GM12878 (cell line): ENCODE results near the gene REG1A. TPM values are rescaled to one million over a fixed set of nuclear protein-coding genes. Genes with fewer than 3 reads are reported as not detected.

ENCODE experiments used
- ATAC-seq: fragments of 200-7000 bp; cut with Tn5 transposase; 3 replicates; pipeline ENCODE4 v1.9.1; 2020; ENCODE audit warnings: mild to moderate bottlenecking, moderate library complexity
- BruUV-seq: library from RNA; stranded (reverse); fragments of 400-500 nt; replicated peaks from 2 replicates; lab custom pipeline; 2021; lab: Mats Ljungman, UMichigan
- CTCF ChIA-PET: fragments of 300-600 bp; sonication (Branson Sonifier 250); formaldehyde crosslinking; extraction: SDS; loops from one replicate; lab custom pipeline; 2021; ENCODE audit warnings: inconsistent platforms; lab: Yijun Ruan, JAX
- POLR2A ChIA-PET: fragments of 350-600 bp; formaldehyde crosslinking; extraction: SDS; loops from one replicate; lab custom pipeline; 2021; ENCODE audit warnings: inconsistent platforms; lab: Charles Lee
- RAD21 ChIA-PET: fragments of 300-600 bp; sonication (Branson Sonifier 250); formaldehyde crosslinking; loops from one replicate; lab custom pipeline; 2023; ENCODE audit warnings: antibody characterized with exemption; ENCODE audit not compliant: unreplicated experiment; lab: Charles Lee
- SMC1A ChIA-PET: fragments of 300-600 bp; sonication (Branson Sonifier 250); formaldehyde crosslinking; loops from one replicate; lab custom pipeline; 2023; ENCODE audit not compliant: unreplicated experiment, uncharacterized antibody; lab: Charles Lee
- DNase-seq: peaks from one replicate; pipeline ENCODE4 v3.0.0-alpha.2; 2011; ENCODE audit warnings: low read depth, low spot score
- FAIRE-seq: peaks from 3 replicates; lab custom pipeline; 2011; peaks lifted over from hg19 to GRCh38; lab: Jason Lieb, UNC
- H2AFZ ChIP-seq: 2 replicates; pipeline ENCODE4 v1.6.0; 2011; ENCODE audit warnings: low read depth, low read length, control low read depth; ENCODE audit not compliant: control insufficient read depth
- H3K27ac ChIP-seq: 2 replicates; pipeline ENCODE4 v1.5.1; 2011; ENCODE audit warnings: control low read depth; ENCODE audit not compliant: control insufficient read depth, insufficient read depth
- H3K27me3 ChIP-seq, 2 experiments: replicated peaks in 1 of 2; 2 replicates each; pipeline versions ENCODE4 v1.6.0 to v1.6.1; 2011; ENCODE audit warnings: low read length in 1 of 2; ENCODE audit not compliant: control insufficient read depth in 2 of 2, insufficient read depth in 2 of 2
- H3K36me3 ChIP-seq, 2 experiments: 2 replicates each; pipeline ENCODE4 v1.5.1; 2011; ENCODE audit warnings: low read length in 1 of 2; ENCODE audit not compliant: control insufficient read depth in 2 of 2, insufficient read depth in 2 of 2
- H3K4me1 ChIP-seq: 2 replicates; pipeline ENCODE4 v1.6.1; 2011; ENCODE audit warnings: mild to moderate bottlenecking, low read length, moderate library complexity, mixed read lengths; ENCODE audit not compliant: control insufficient read depth, insufficient read depth
- H3K4me2 ChIP-seq: 2 replicates; pipeline ENCODE4 v1.6.0; 2011; ENCODE audit warnings: control low read depth; ENCODE audit not compliant: control insufficient read depth, insufficient read depth
- H3K4me3 ChIP-seq: fragments of 200-600 bp; sonication (generic); 2 replicates; pipeline ENCODE4 v1.5.1; 2016
- H3K79me2 ChIP-seq: 2 replicates; pipeline ENCODE4 v1.6.0; 2011; ENCODE audit warnings: low read length; ENCODE audit not compliant: control insufficient read depth, insufficient read depth
- H3K9ac ChIP-seq: 2 replicates; pipeline ENCODE4 v1.8.0; 2011; ENCODE audit warnings: low read length, control low read depth, mixed read lengths; ENCODE audit not compliant: control insufficient read depth, insufficient read depth
- H3K9me3 ChIP-seq: replicated peaks from 3 replicates; pipeline ENCODE4 v1.5.1; 2011; ENCODE audit warnings: mild to moderate bottlenecking, low read length; ENCODE audit not compliant: control insufficient read depth, insufficient read depth
- H4K20me1 ChIP-seq: 2 replicates; pipeline ENCODE4 v1.6.0; 2011; ENCODE audit not compliant: control insufficient read depth, insufficient read depth
- E2F8 ChIP-seq: fragments of 450-650 bp; IDR thresholded peaks from 2 replicates; pipeline ENCODE4 v1.6.1; 2018; ENCODE audit warnings: mild to moderate bottlenecking, low read depth, moderate library complexity; ENCODE audit not compliant: partially characterized antibody
- EZH2 ChIP-seq: IDR thresholded peaks from 2 replicates; pipeline ENCODE4 v1.6.1; 2012; ENCODE audit warnings: low read depth, mild to moderate bottlenecking, control low read depth, inconsistent platforms, low read length, borderline replicate concordance; ENCODE audit not compliant: control insufficient read depth
- KLF5 ChIP-seq: fragments of 450-650 bp; IDR thresholded peaks from 2 replicates; pipeline ENCODE4 v1.6.1; 2014; ENCODE audit warnings: mild to moderate bottlenecking; ENCODE audit not compliant: partially characterized antibody
- MAX ChIP-seq: IDR thresholded peaks from 2 replicates; pipeline ENCODE4 v1.6.1; 2012; ENCODE audit warnings: low read depth, low read length, improper control_type of control experiment
- NBN ChIP-seq: fragments of 450-650 bp; IDR thresholded peaks from 2 replicates; pipeline ENCODE4 v1.6.1; 2016
- NRF1 ChIP-seq: conservative IDR thresholded peaks from 2 replicates; pipeline ENCODE4 v1.6.1; 2011; ENCODE audit warnings: mild to moderate bottlenecking, low read depth, low read length, improper control_type of control experiment
- PKNOX1 ChIP-seq: fragments of 450-650 bp; IDR thresholded peaks from 2 replicates; pipeline ENCODE4 v1.6.1; 2016; ENCODE audit warnings: mild to moderate bottlenecking
- PML ChIP-seq: IDR thresholded peaks from 2 replicates; pipeline ENCODE4 v1.6.1; 2012; ENCODE audit warnings: low read length, inconsistent platforms
- POU2F2 ChIP-seq: IDR thresholded peaks from 3 replicates; pipeline ENCODE4 v1.6.1; 2011; ENCODE audit warnings: low read depth, mild to moderate bottlenecking, low read length, borderline replicate concordance
- RB1 ChIP-seq: fragments of 450-650 bp; formaldehyde crosslinking; IDR thresholded peaks from 2 replicates; pipeline ENCODE4 v1.6.1; 2017; ENCODE audit warnings: mild to moderate bottlenecking, borderline replicate concordance
- RFX5 ChIP-seq: IDR thresholded peaks from 2 replicates; pipeline ENCODE4 v1.6.1; 2011; ENCODE audit warnings: low read depth, low read length, improper control_type of control experiment
- SUPT20H ChIP-seq: IDR thresholded peaks from 2 replicates; pipeline ENCODE4 v1.6.1; 2011; ENCODE audit warnings: low read depth, mild to moderate bottlenecking, low read length, moderate library complexity, borderline replicate concordance; ENCODE audit not compliant: control insufficient read depth
- WRNIP1 ChIP-seq: IDR thresholded peaks from 2 replicates; pipeline ENCODE4 v1.6.1; 2011; ENCODE audit warnings: low read depth, low read length, improper control_type of control experiment, borderline replicate concordance
- ZBTB33 ChIP-seq: fragments of 450-650 bp; IDR thresholded peaks from 2 replicates; pipeline ENCODE4 v1.6.1; 2017; ENCODE audit warnings: mild to moderate bottlenecking
- WGBS: methylation state at CpG from one replicate; pipeline ENCODE4 v1.1.6; 2016; ENCODE audit warnings: low lambda C conversion rate; ENCODE audit not compliant: insufficient replicate concordance, insufficient coverage; ENCODE audit errors: missing lambda C conversion rate; 5-methylcytosine and 5-hydroxymethylcytosine counted together
- in situ Hi-C: fragments of 300-500 bp; cut with MboI; formaldehyde crosslinking; loops from 9 replicates; pipeline ENCODE4 v1.14.3; 2018; ENCODE audit warnings: mixed read lengths
- intact Hi-C: fragments of 100-400 bp; cut with micrococcal nuclease; formaldehyde crosslinking; loops from one replicate; pipeline ENCODE4 v1.14.2; 2022; ENCODE audit not compliant: unreplicated experiment
- polyA plus RNA-seq, 11 experiments: library from polyadenylated mRNA; depleted of rRNA in 4 of 11; unstranded in 6 of 11; stranded (reverse) in 5 of 11; fragments of >200 nt; fragmentation: Nextera tagmentation in 4 of 11; fragmentation: Illumina TruSeq in 1 of 11; extraction: Ambion mirVana in 4 of 11; extraction: Trizol in 1 of 11; gene quantifications; 1 replicate in 1 of 11; 2 replicates in 10 of 11; pipeline versions ENCODE4 v1.2.1 to v1.2.3, GENCODE V29; 2011 to 2016; ENCODE audit warnings: inconsistent platforms in 2 of 11, missing spikeins in 2 of 11, low read depth in 1 of 11
- total RNA-seq, 4 experiments: library from RNA; depleted of rRNA in 3 of 4; stranded (reverse); fragments of >200 nt in 3 of 4; fragmentation: Illumina TruSeq in 1 of 4; extraction: Trizol in 1 of 4; gene quantifications; 2 replicates each; pipeline versions ENCODE4 v1.2.1 to v1.2.3, GENCODE V29; 2013 to 2021

Gene REG1A
- total and polyA plus RNA-seq, 10 of the 15 experiments (the other 5 are each of a cell fraction or from before 2014, with no cell fraction given) = 4.5 TPM; not detected in 9

GRCh38 chr2:79090693-79091092 lies 29.6 kb upstream of the REG1A start:
- H3K36me3 ChIP-seq = no peaks in the 10 kb centered on the region
- ATAC-seq = no peak
- POLR2A ChIA-PET = no interaction called here
- intact Hi-C loops = no loop called here
- no TSS peak for BruUV-seq
- no peaks in the 10 kb centered on the region for H3K27me3 ChIP-seq
- TF ChIP-seq ZBTB33 (no peak), WRNIP1 (no peak), SUPT20H (no peak), EZH2 (no peak), RB1 (no peak), NRF1 (no peak), MAX (no peak), E2F8 (no peak), NBN (no peak), KLF5 (no peak), PKNOX1 (no peak), POU2F2 (no peak), PML (no peak), RFX5 (no peak)
- TF ChIP-seq, all 136 proteins: peak for 0
- Histone ChIP-seq H3K4me1 (no peaks in the 10 kb centered on the region), H2AFZ (no peak overlapping the region), H3K27ac (no peak overlapping the region), H4K20me1 (no peaks in the 10 kb centered on the region), H3K9me3 (no peaks in the 10 kb centered on the region), H3K4me3 (no peak overlapping the region), H3K4me2 (no peak overlapping the region), H3K9ac (no peak overlapping the region), H3K79me2 (no peaks in the 10 kb centered on the region)
- no peak for FAIRE-seq
- 45% methylated on average over 4 of the region's 4 CpGs for WGBS
- ChIA-PET SMC1A (no interaction called here), RAD21 (no interaction called here), CTCF (no interaction called here)
- in situ Hi-C loops = no loop called here
- DNase-seq = no peak
